Gastroesophageal sphincter (tissue), 3 donors: ENCODE measurements around the gene SPEF2.

Experiments used
- CTCF ChIP-seq, 4 experiments: fragments of 200-600 bp in 2 of 4; fragments of 450-650 bp in 2 of 4; sonication (generic) in 1 of 4; IDR thresholded peaks; one replicate each; pipeline ENCODE4 v1.5.1; 2017 to 2019; ENCODE audit warnings: antibody characterized with exemption in 4 of 4, mild to moderate bottlenecking in 2 of 4, moderate library complexity in 2 of 4
- EP300 ChIP-seq: sonication (generic); formaldehyde crosslinking; IDR thresholded peaks from one replicate; pipeline ENCODE4 v1.6.1; 2017; ENCODE audit warnings: antibody characterized with exemption, mild to moderate bottlenecking
- POLR2A ChIP-seq, 2 donors: fragments of 450-650 bp; IDR thresholded peaks; one replicate each; pipeline ENCODE4 v1.6.1; 2017; ENCODE audit warnings: antibody characterized with exemption in 2 of 2, mild to moderate bottlenecking in 2 of 2, moderate library complexity in 1 of 2
- POLR2AphosphoS5 ChIP-seq: sonication (generic); formaldehyde crosslinking; IDR thresholded peaks from one replicate; pipeline ENCODE4 v1.6.1; 2017; ENCODE audit warnings: antibody characterized with exemption

DNA sequence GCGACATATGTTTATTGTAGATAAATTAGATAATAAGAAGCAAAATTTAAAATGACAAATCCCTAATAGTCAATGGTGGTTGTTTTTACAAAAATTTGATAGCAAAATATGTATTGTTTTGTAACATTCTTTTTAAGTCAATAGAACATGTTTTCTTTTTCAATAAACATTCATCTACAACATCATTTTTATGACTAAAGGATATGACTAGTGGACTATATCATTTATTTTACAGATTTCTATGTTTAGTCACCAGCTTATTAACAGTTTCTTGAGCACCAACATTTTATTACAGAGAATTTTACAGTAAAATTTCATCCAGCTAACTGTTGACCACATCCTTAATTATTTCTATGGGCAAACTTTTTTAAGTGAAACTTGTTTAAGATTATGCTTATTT is 124.3 kb downstream of the SPEF2 start:
- TF ChIP-seq CTCF (IDR thresholded peaks at IDR 0.05) (no peak), POLR2AphosphoS5 (no peak), POLR2A (IDR thresholded peaks at IDR 0.05) (no peak), EP300 (no peak)
